ENCODE data around the gene HOXB5. TPM values are rescaled to one million over a fixed set of nuclear protein-coding genes. Genes with fewer than 3 reads are reported as not detected.
A peak's percentile ranks its signal among the peaks of the same experiment; 100 is the strongest.

The HOXB5 gene
- 13.3 TPM for polyA plus RNA-seq (2013, experiment 1 of 2; ENCODE audit: insufficient read length)
- polyA plus RNA-seq (2013, experiment 2 of 2; ENCODE audit: insufficient read length) = 12.4 TPM

- no peak for DNase-seq
These were observed at the start of gene HOXB5 for GRCh38 chr17:48593126-48593829. TSS of gene HOXB5 (minus strand) at chr17:48593779. CDS start at chr17:48593682, 97 bp downstream.

- no peak for DNase-seq
These were observed 49.5 kb upstream of the HOXB5 start for GRCh38 chr17:48642843-48643696.

- DNase-seq = no peak
These were observed 48.7 kb upstream of the HOXB5 start for GRCh38 chr17:48642059-48642842.

- no peak for DNase-seq
These were observed 48.0 kb upstream of the HOXB5 start for GRCh38 chr17:48641541-48642058.

- DNase-seq = no peak
These were observed 47.2 kb upstream of the HOXB5 start for GRCh38 chr17:48640858-48641180.

GRCh38 chr17:48639982-48640857 is 46.6 kb upstream of the HOXB5 start:
- no peak for DNase-seq

- DNase-seq = no peak
These were observed 45.6 kb upstream of the HOXB5 start for GRCh38 chr17:48639136-48639535.

- peak; percentile 95 for DNase-seq
These were observed 44.0 kb upstream of the HOXB5 start for GRCh38 chr17:48637323-48638260.

- peak; percentile 74 for DNase-seq
These were observed 42.8 kb upstream of the HOXB5 start for GRCh38 chr17:48636177-48637018.

GRCh38 chr17:48634493-48635208 is 41.1 kb upstream of the HOXB5 start:
- no peak for DNase-seq

GRCh38 chr17:48633266-48633677 is 39.7 kb upstream of the HOXB5 start:
- DNase-seq = no peak

GRCh38 chr17:48632579-48633265 is 39.1 kb upstream of the HOXB5 start:
- DNase-seq = no peak

GRCh38 chr17:48631693-48632578 is 38.4 kb upstream of the HOXB5 start:
- no peak for DNase-seq

GRCh38 chr17:48630925-48631692 is 37.5 kb upstream of the HOXB5 start:
- DNase-seq = no peak

GRCh38 chr17:48630009-48630924 is 36.7 kb upstream of the HOXB5 start:
- DNase-seq = no peak

All from fibroblast of skin of abdomen (primary cell).